Lower lobe of right lung (tissue), 2 donors: ENCODE measurements around the gene RAB5A. TPM values are rescaled to one million over a fixed set of nuclear protein-coding genes. Genes with fewer than 3 reads are reported as not detected.
A peak's percentile ranks its signal among the peaks of the same experiment; 100 is the strongest.

Source experiments
- ATAC-seq, 2 donors: fragments of 200-7000 bp; cut with Tn5 transposase; one replicate each; pipeline ENCODE4 v1.9.1; 2020 to 2022; ENCODE audit warnings: mild to moderate bottlenecking in 2 of 2, moderate library complexity in 2 of 2
- DNase-seq: peaks from one replicate; pipeline ENCODE4 v3.0.0-alpha.2; 2020
- H3K27ac ChIP-seq: fragments of 200-600 bp; one replicate; pipeline ENCODE4 v1.8.0; 2022
- H3K27me3 ChIP-seq: fragments of 200-600 bp; one replicate; pipeline ENCODE4 v1.8.0; 2022; ENCODE audit warnings: low read depth
- H3K36me3 ChIP-seq: fragments of 200-600 bp; one replicate; pipeline ENCODE4 v1.8.0; 2022; ENCODE audit warnings: mild to moderate bottlenecking
- H3K4me1 ChIP-seq: fragments of 200-600 bp; one replicate; pipeline ENCODE4 v1.8.0; 2022
- H3K4me3 ChIP-seq: fragments of 200-600 bp; one replicate; pipeline ENCODE4 v1.8.0; 2022; ENCODE audit warnings: mild to moderate bottlenecking
- H3K9me3 ChIP-seq: fragments of 200-600 bp; one replicate; pipeline ENCODE4 v1.8.0; 2022
- CTCF ChIP-seq: fragments of 200-600 bp; IDR thresholded peaks from one replicate; pipeline ENCODE4 v1.8.0; 2022; ENCODE audit warnings: antibody characterized with exemption, mild to moderate bottlenecking
- intact Hi-C: fragments of 100-400 bp; cut with DNase I; formaldehyde crosslinking; loops from one replicate; pipeline ENCODE4 v1.11.0; 2022
- total RNA-seq: library from RNA; stranded (reverse); fragmentation: NEBNext Ultra II Directional; extraction: Animal tissue kit (Norgen Biotek cat#: 25700); gene quantifications from one replicate; pipeline ENCODE4 v1.2.1, GENCODE V29; 2021
- donor health status: DM: no; HTN: yes; CAD: no; lungs with severe emphysema.

The RAB5A gene
- total RNA-seq, 1 donor from 2014 or later, result 68.9 TPM

GRCh38 chr3:19938295-19938627 lies 8.6 kb upstream of the RAB5A start:
- no peaks in the 10 kb centered on the region for H3K27me3 ChIP-seq
- TF ChIP-seq CTCF, result no peak
- H3K4me3 ChIP-seq, result no peak overlapping the region
- no peaks in the 10 kb centered on the region for H3K4me1 ChIP-seq
- H3K9me3 ChIP-seq, result no peaks in the 10 kb centered on the region
- no peaks in the 10 kb centered on the region for H3K36me3 ChIP-seq
- no peak overlapping the region for H3K27ac ChIP-seq
- DNase-seq (no peak), ATAC-seq (no peak)
- intact Hi-C loops, result no loop called here

DNA sequence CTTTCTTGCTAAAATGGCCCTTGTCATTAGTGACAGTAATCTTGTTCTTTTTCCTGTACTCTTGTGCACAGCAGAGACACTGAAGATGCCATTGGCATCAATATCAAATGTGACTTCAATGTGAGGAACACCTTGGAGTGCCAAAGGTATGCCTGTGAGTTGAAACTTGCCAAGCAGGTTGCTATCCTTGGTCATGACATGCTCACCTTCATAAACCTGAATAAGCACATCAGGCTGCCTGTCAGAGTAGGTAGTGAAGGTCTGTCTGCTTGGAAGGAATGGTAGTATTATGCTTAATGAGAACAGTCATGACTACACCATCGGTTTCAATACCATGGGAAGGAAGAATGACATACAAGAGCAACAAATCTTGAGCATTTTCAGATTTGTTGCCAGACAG lies 6.3 kb upstream of the RAB5A start:
- intact Hi-C loops, result no loop called here
- no peak overlapping the region for H3K27ac ChIP-seq
- ATAC-seq, result no peak

GRCh38 chr3:19945534-19945933 lies 1.4 kb upstream of the RAB5A start:
- Histone ChIP-seq H3K9me3 (no peaks in the 10 kb centered on the region), H3K36me3 (no peaks in the 10 kb centered on the region), H3K27ac (no peak overlapping the region), H3K4me3 (no peak overlapping the region), H3K4me1 (peaks cover 32% of the 10 kb centered on the region), H3K27me3 (no peaks in the 10 kb centered on the region)
- TF ChIP-seq CTCF, result no peak
- no peak for ATAC-seq
- DNase-seq, result no peak
- intact Hi-C loops, result no loop called here

More for the DNA sequence above, 6.3 kb upstream of the RAB5A start:
- no peaks in the 10 kb centered on the region for H3K36me3 ChIP-seq
- H3K4me1 ChIP-seq, result no peaks in the 10 kb centered on the region
- no peaks in the 10 kb centered on the region for H3K27me3 ChIP-seq
- no peaks in the 10 kb centered on the region for H3K9me3 ChIP-seq
- H3K4me3 ChIP-seq, result no peak overlapping the region
- no peak for TF ChIP-seq CTCF
- no peak for DNase-seq

DNA sequence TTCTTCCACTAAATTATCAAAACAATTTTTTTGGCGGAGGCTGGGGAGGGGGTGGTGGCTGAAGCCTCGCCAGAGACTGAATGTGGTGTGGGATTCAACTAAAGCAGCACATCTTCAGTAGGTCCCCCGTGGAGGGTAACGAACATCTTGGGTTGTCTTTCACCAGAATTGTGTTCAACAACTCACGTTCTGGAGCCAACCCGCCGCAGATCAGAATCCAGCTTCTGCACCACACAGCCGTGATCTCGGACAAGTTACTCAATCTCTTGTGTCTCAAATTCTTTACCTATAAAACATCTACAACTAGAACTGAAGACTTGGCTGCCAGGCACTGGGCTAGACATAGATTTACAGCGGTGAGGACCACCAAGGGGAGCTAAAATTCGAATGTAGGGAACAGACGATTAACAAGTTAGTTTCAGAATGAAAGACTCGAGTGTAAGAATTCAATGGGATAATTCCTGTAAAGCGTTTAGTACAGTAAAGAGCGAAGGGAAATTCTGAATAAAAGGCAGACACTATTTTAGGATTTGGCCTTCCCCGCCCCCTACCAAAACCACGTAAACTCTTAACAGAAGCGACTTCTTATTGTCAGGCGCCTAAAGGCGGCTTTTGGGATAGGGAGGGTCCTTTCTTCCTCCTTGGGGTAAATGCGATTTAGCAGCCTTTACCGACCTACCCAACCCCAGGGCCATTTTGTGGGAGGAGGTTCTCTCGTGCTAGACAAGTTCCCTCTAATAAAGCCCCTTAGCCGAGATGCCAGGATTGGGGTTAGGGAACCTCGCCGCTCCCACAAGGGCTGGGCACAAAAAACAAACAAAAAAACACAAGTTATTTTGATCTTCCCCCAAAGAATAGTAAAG lies 697 bp upstream of the RAB5A start:
- no peaks in the 10 kb centered on the region for H3K27me3 ChIP-seq
- ATAC-seq (peak; percentile 2 to 15), DNase-seq (no peak)
- peak overlapping the region; percentile 98 for H3K27ac ChIP-seq
- peaks cover 4% of the 10 kb centered on the region for H3K36me3 ChIP-seq
- peak overlapping the region; percentile 95 for H3K4me3 ChIP-seq
- no peak for TF ChIP-seq CTCF
- no peaks in the 10 kb centered on the region for H3K9me3 ChIP-seq
- intact Hi-C loops, result no loop called here
- H3K4me1 ChIP-seq, result peaks cover 39% of the 10 kb centered on the region

- H3K36me3 ChIP-seq, result peaks cover 18% of the 10 kb centered on the region
- H3K4me3 ChIP-seq, result peak overlapping the region; percentile 95
- peak overlapping the region; percentile 98 for H3K27ac ChIP-seq
- TF ChIP-seq CTCF, result no peak
- H3K9me3 ChIP-seq, result no peaks in the 10 kb centered on the region
- intact Hi-C loops, result no loop called here
- DNase-seq, result peak; percentile 59
- peaks cover 54% of the 10 kb centered on the region for H3K4me1 ChIP-seq
- peak; percentile 58 to 67 for ATAC-seq
- H3K27me3 ChIP-seq, result no peaks in the 10 kb centered on the region
Observed at GRCh38 chr3:19947549-19948225, 790 bp downstream of the RAB5A start.
